Ectodermal cell (in vitro differentiated cells): ENCODE data around the gene FUT9.

Experiments used
- H3K27ac ChIP-seq: 2 replicates; pipeline ENCODE4 v1.7.0; 2013; ENCODE audit warnings: mild to moderate bottlenecking, low read depth, low read length; ENCODE audit not compliant: insufficient read depth, poor library complexity, severe bottlenecking
- H3K27me3 ChIP-seq: 2 replicates; pipeline ENCODE4 v1.7.0; 2013; ENCODE audit warnings: mild to moderate bottlenecking, low read length; ENCODE audit not compliant: insufficient read depth, control insufficient read depth, poor library complexity, severe bottlenecking
- H3K36me3 ChIP-seq: one replicate; pipeline ENCODE4 v1.7.0; 2013; ENCODE audit warnings: low read length; ENCODE audit not compliant: control insufficient read depth, insufficient read depth
- H3K4me1 ChIP-seq: one replicate; pipeline ENCODE4 v1.7.0; 2013; ENCODE audit warnings: low read length; ENCODE audit not compliant: control insufficient read depth, insufficient read depth
- H3K4me3 ChIP-seq: 2 replicates; pipeline ENCODE4 v1.7.0; 2013; ENCODE audit warnings: low read depth, low read length, control low read depth; ENCODE audit not compliant: insufficient read depth
- H3K9me3 ChIP-seq: 2 replicates; pipeline ENCODE4 v1.7.0; 2013; ENCODE audit warnings: mild to moderate bottlenecking, low read length, moderate library complexity; ENCODE audit not compliant: control insufficient read depth
- WGBS, 2 experiments: methylation state at CpG; one replicate each; pipeline ENCODE4 v1.1.7; 2013; ENCODE audit warnings: missing lambda C conversion rate in 2 of 2; 5-methylcytosine and 5-hydroxymethylcytosine counted together

The FUT9 gene

GRCh38 chr6:96197241-96197640 is 181.5 kb downstream of the FUT9 start:
- Histone ChIP-seq H3K27me3 (no peaks in the 10 kb centered on the region), H3K36me3 (no peaks in the 10 kb centered on the region), H3K4me3 (no peak overlapping the region), H3K4me1 (no peaks in the 10 kb centered on the region), H3K9me3 (no peaks in the 10 kb centered on the region), H3K27ac (no peak overlapping the region)

GRCh38 chr6:96202571-96202970 is 186.8 kb downstream of the FUT9 start:
- 91 to 93% methylated on average over 6 of the region's 6 CpGs for WGBS, 2 experiments
- Histone ChIP-seq H3K4me3 (no peak overlapping the region), H3K36me3 (no peaks in the 10 kb centered on the region), H3K27me3 (no peaks in the 10 kb centered on the region), H3K27ac (no peak overlapping the region), H3K4me1 (no peaks in the 10 kb centered on the region), H3K9me3 (no peaks in the 10 kb centered on the region)

- Histone ChIP-seq H3K27me3 (no peaks in the 10 kb centered on the region), H3K4me3 (no peak overlapping the region), H3K27ac (no peak overlapping the region), H3K36me3 (no peaks in the 10 kb centered on the region), H3K9me3 (no peaks in the 10 kb centered on the region), H3K4me1 (no peaks in the 10 kb centered on the region)
- 93 to 100% methylated on average over 1 to 2 of the region's 2 CpGs for WGBS, 2 experiments
Observed at GRCh38 chr6:96211341-96211740, 195.6 kb downstream of the FUT9 start.

- H3K27ac ChIP-seq = no peak overlapping the region
- no peaks in the 10 kb centered on the region for H3K9me3 ChIP-seq
- H3K36me3 ChIP-seq = no peaks in the 10 kb centered on the region
- H3K27me3 ChIP-seq = no peaks in the 10 kb centered on the region
- H3K4me1 ChIP-seq = no peaks in the 10 kb centered on the region
- H3K4me3 ChIP-seq = no peak overlapping the region
Observed at GRCh38 chr6:96212066-96212465, 196.3 kb downstream of the FUT9 start.

DNA sequence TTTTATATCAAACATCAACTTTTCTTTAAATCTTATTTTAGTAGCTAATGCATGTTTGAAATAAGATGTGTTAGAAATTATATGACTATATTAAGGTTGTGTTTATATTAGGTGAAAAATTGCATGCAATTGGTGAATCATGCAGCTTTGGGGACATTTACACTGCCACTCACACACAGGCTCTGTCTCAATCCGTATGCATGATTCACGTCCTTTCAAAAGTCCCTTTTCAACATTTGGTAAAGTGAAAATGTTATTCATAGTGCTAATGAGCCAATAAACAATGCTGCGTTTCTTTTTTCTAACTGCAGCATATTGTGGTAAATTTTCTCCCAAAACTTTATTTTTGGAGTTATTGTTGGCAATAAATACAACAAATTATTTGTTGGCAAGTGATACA is 198.0 kb downstream of the FUT9 start:
- no peaks in the 10 kb centered on the region for H3K27me3 ChIP-seq
- no peak overlapping the region for H3K4me3 ChIP-seq
- H3K27ac ChIP-seq = no peak overlapping the region
- H3K9me3 ChIP-seq = no peaks in the 10 kb centered on the region
- H3K4me1 ChIP-seq = no peaks in the 10 kb centered on the region
- WGBS, 2 experiments = 95% methylated on average over 3 of the region's 3 CpGs; no CpG with 5 or more reads in 1 of the 2 experiments
- no peaks in the 10 kb centered on the region for H3K36me3 ChIP-seq

DNA sequence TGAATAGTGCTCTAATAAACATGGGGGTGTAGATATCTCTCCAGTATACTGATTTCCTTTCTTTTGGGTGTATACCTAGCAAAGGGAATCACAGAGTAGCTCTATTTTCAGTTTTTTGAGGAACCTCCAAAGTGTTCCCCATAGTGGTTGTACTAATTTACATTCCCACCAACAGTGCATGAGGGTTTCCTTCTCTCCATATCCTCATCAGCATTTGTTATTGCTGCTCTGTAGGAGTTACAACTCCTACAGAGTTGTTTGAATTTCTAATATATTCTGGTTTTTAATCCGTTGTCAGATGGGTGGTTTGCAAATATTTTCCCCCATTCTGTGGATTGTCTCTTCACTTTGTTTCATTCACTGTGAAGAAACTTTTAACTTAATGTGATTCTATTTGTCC is 207.9 kb downstream of the FUT9 start:
- Histone ChIP-seq H3K36me3 (no peaks in the 10 kb centered on the region), H3K4me1 (no peaks in the 10 kb centered on the region), H3K27ac (no peak overlapping the region), H3K9me3 (no peaks in the 10 kb centered on the region), H3K27me3 (no peaks in the 10 kb centered on the region), H3K4me3 (no peak overlapping the region)
- WGBS, 2 experiments = 20 to 29% methylated on average over 1 of the region's 1 CpG

- 91 to 92% methylated on average over 2 of the region's 2 CpGs for WGBS, 2 experiments
- Histone ChIP-seq H3K4me3 (no peak overlapping the region), H3K9me3 (no peaks in the 10 kb centered on the region), H3K4me1 (no peaks in the 10 kb centered on the region), H3K27me3 (no peaks in the 10 kb centered on the region), H3K27ac (no peak overlapping the region), H3K36me3 (no peaks in the 10 kb centered on the region)
Observed at GRCh38 chr6:96227135-96227534, 211.4 kb downstream of the FUT9 start.

GRCh38 chr6:96234444-96234843 is 218.7 kb downstream of the FUT9 start:
- 91 to 94% methylated on average over 1 of the region's 2 CpGs for WGBS, 2 experiments
- no peaks in the 10 kb centered on the region for H3K27me3 ChIP-seq
- H3K9me3 ChIP-seq = no peaks in the 10 kb centered on the region
- H3K4me1 ChIP-seq = no peaks in the 10 kb centered on the region
- H3K27ac ChIP-seq = no peak overlapping the region
- no peak overlapping the region for H3K4me3 ChIP-seq
- no peaks in the 10 kb centered on the region for H3K36me3 ChIP-seq

DNA sequence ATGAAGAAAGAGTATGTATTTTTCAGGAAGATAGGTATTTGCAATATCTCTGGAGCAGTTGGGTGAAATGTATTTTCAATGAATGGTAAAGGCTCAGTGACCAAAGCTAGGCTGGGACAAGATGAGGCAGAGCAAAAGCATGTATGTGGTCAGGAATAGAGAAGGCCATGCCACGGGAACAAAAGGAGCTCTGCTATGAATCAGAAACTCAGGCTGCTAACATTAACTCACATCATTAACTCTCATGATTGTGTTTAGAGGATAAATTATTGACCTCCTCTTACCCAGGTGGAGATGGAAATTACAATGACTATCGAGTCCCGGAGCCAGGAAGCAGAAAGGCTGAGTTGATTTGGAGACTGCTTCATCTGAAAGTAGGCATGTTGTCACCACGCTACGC is 220.2 kb downstream of the FUT9 start:
- no peaks in the 10 kb centered on the region for H3K36me3 ChIP-seq
- H3K27ac ChIP-seq = no peak overlapping the region
- 90 to 96% methylated on average over 4 to 5 of the region's 5 CpGs for WGBS, 2 experiments
- no peak overlapping the region for H3K4me3 ChIP-seq
- H3K27me3 ChIP-seq = no peaks in the 10 kb centered on the region
- H3K9me3 ChIP-seq = no peaks in the 10 kb centered on the region
- no peaks in the 10 kb centered on the region for H3K4me1 ChIP-seq

DNA sequence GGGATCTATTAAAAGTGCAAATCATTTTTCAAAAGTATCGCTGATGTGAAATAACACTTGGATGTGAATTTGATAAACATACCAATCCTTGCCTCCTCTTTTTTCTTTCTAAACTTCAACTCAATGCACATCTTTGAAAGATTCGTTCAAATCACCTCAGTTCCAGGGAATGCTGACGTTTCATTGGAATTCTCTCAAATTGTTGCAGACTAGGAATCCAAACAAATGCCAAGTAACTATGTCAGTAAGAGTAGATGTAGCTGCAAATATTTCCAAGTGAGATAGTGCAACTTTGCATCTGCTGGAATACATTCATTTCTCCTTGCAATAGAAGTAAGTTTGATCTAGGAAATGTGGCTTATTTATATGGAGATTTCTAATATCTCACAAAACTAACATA is 220.7 kb downstream of the FUT9 start:
- Histone ChIP-seq H3K27ac (no peak overlapping the region), H3K4me1 (no peaks in the 10 kb centered on the region), H3K27me3 (no peaks in the 10 kb centered on the region), H3K4me3 (no peak overlapping the region), H3K9me3 (no peaks in the 10 kb centered on the region), H3K36me3 (no peaks in the 10 kb centered on the region)
- WGBS, 2 experiments = 83 to 85% methylated on average over 3 of the region's 3 CpGs

DNA sequence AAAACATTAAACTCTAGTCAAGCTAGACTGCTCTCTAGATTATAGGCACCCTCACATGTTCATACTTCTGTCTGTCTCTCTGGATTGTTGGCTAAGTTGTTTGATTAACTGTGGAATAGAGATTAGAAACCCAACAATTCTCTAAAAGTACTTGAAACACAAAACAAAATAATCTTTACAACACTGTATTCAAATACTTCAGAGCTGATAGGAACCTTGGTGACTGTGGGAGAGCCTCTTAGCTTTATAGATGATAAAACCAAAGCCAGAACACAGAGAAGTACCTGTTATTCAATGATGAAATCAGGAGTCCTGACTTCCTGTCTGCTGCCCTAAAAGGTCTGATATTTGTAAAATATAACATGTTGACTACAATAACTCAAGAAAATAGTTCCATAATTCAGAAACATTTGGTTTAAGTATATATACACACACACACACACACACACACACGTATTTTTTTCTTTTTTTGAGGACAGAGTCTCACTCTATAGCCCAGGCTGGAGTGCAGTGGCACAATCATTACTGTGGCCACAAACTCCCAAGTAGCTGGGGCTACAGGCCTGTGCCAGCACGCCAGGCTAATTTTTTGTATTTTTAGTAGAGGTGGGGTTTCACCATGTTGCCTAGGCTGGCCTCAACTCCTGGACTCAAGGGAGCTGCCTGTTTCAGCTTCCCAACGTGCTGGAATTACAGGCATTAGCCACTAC is 222.0 kb downstream of the FUT9 start:
- Histone ChIP-seq H3K27me3 (no peaks in the 10 kb centered on the region), H3K4me3 (no peak overlapping the region), H3K4me1 (no peaks in the 10 kb centered on the region), H3K36me3 (no peaks in the 10 kb centered on the region), H3K27ac (no peak overlapping the region), H3K9me3 (no peaks in the 10 kb centered on the region)
- WGBS, 2 experiments = 89 to 90% methylated on average over 2 of the region's 3 CpGs
